GM12874 (cell line): ENCODE results near the gene DUT.

ENCODE experiments used
- TF ChIP-seq, protein P1 (sequence below): IDR thresholded peaks from 2 replicates; pipeline ENCODE4 v1.5.1; 2011; ENCODE audit warnings: low read depth, mild to moderate bottlenecking, control low read depth, low read length, moderate library complexity; ENCODE audit not compliant: insufficient read depth

Gene DUT

GRCh38 chr15:48292458-48292857, 38.8 kb upstream of the DUT start:
- TF ChIP-seq, protein P1, sequence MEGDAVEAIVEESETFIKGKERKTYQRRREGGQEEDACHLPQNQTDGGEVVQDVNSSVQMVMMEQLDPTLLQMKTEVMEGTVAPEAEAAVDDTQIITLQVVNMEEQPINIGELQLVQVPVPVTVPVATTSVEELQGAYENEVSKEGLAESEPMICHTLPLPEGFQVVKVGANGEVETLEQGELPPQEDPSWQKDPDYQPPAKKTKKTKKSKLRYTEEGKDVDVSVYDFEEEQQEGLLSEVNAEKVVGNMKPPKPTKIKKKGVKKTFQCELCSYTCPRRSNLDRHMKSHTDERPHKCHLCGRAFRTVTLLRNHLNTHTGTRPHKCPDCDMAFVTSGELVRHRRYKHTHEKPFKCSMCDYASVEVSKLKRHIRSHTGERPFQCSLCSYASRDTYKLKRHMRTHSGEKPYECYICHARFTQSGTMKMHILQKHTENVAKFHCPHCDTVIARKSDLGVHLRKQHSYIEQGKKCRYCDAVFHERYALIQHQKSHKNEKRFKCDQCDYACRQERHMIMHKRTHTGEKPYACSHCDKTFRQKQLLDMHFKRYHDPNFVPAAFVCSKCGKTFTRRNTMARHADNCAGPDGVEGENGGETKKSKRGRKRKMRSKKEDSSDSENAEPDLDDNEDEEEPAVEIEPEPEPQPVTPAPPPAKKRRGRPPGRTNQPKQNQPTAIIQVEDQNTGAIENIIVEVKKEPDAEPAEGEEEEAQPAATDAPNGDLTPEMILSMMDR = no peak

DNA sequence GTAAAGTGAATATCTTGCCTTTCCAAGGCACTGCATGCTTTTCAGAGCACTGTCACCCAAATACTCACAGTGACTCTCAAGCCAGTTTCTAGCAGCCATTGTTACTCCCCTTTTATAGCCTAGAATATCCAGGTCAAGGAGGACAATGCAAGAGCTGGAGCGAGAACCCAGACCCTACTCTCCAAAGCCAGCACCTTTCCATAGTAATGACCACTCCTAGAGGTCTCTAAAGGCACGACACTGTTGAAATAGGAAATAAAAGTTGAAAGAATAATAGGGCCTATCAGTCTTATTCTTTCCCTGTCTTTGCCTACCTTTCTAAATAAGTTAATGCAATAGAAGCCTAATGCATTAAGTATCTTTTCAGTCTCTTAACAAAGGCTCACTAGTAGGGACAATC, 33.6 kb upstream of the DUT start:
- TF ChIP-seq, protein P1 = no peak

- TF ChIP-seq, protein P1 = no peak
These were observed 32.3 kb upstream of the DUT start for GRCh38 chr15:48298914-48299313.

- TF ChIP-seq, protein P1 = no peak
These were observed 31.2 kb upstream of the DUT start for GRCh38 chr15:48300038-48300437.

DNA sequence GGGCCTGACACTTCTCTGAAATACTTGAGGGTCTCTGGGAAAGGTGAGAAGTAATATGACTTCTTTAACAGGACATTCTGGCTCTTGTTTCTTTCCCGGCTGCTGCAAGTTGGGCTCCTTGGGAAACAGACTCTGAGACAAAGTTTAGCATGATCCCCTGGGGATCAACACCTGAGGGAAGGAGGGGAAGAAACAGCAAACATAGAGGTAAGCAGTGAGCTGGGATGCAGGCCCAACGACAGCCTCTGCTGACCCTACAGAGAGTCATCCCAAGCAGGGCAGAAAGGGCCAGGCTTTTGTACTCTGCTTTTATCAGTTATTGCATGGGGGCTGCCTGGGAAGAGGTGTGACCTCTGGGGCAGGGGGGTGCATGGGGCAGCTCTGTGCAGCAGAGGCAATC, 26.8 kb upstream of the DUT start:
- TF ChIP-seq, protein P1 = no peak

DNA sequence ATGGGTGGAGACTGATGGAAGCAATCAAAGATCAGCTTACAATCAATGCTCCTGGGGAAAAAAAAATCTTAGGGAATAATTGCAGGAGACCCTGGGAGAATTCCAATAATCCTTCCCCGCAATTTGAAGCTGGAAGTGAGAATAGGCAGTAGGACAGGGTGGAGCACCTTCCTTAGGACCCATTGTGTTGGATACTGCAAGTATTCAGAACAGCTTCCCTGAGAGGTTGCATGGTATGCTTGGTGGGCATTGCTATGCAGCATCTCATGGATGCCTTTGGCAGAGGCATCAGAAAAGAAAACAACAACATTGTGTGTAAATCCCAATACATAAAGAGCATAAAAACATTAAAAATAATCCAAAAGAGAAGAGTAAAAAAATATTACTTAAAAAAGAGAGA, 24.6 kb upstream of the DUT start:
- TF ChIP-seq, protein P1 = no peak

GRCh38 chr15:48307586-48307985, 23.6 kb upstream of the DUT start:
- TF ChIP-seq, protein P1 = no peak

DNA sequence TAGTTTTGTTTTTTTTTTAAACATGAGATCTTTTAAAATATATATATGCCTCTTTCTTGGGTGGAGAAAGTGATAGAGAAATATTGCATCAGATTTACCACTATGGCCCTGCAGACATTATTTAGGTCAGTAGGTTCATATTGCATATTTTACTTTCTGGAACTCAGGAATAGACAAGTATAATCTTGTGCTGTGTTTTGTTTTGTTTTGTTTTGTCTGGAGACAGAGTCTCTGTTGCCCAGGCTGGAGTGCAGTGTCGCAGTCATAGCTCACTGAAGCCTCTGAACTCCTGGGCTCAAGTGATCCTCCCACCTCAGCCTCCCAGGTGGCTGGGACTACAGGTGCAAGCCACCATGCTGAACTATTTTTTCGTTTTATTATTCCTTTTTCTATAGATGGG, 21.5 kb upstream of the DUT start:
- TF ChIP-seq, protein P1 = no peak
